GM21717 (cell line): Measurements from ENCODE around the gene RAB40C.
"Not testable (repeated sequence)": the region's sequence is repeated elsewhere in the genome, so short reads cannot be mapped to it uniquely, and the experiment has no call there.

ENCODE experiments used
- ATAC-seq: cut with Tn5 transposase; IDR thresholded peaks from one replicate; pipeline ENCODE4 v1.9.1; 2021; ENCODE audit warnings: mild to moderate bottlenecking, moderate library complexity; ENCODE audit not compliant: unreplicated experiment

The RAB40C gene

DNA sequence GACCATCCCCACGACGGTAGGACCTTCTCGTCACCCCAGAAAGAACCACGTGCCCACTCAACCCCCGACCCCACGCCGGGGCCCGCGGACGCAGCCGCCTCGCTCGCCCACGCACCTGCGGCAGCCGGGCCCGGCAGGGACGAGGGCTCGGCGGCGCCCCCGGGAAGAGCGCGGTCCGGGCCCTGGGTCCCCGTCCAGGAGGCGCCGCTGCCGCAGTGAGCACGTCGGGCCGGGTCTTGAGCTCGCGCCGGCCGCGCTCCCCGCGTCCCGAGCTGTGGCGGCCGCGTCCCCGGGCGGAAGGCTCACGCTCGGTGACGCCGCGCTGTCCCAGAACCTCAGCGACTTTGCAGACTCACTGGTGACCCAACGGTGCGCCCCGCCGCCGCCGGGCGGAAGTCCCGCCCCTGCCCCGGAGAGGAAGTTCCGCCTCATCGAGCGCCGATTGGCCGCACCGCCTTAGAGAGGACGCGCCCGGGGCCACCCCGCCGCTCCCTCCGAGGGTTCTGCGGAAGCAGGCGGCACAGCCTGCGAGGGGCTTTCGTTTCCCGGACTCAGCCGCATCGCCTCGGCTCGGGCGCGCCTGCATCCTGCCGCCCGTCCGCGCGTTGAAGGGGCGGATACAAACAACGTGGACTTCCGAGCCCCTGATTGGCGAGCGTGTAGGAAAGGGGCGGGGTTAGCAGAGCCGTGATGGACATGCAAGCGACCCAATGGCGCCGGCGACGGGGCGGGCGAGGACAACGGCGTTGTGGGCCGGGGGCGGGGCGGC, 793 bp upstream of the RAB40C start:
- peak; percentile 67 for ATAC-seq

DNA sequence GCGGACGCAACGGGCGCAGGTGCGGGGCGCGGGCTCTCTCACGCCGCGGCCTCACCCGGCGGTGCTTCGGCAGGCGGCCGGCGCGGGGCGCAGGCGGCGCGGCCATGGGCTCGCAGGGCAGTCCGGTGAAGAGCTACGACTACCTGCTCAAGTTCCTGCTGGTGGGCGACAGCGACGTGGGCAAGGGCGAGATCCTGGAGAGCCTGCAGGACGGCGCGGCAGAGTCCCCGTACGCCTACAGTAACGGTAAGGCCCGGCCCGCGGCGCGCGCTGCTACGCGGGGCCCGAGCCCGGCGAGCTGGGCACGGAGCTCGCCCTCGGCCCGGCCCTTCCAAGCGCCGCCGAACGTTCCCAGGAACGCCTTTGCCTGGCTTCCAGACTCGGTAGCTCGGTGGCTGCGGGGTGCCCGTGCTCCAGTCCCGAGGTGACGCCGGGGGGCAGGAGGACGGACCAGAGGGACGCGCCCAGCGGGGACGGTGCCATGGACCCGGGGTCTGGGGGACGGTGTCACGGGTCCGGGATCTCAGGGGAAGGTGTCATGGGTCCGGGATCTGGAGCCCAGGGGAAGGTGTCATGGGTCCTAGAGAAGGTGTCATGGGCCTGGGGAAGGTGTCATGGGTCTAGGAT, 435 bp downstream of the RAB40C start:
- no peak for ATAC-seq

DNA sequence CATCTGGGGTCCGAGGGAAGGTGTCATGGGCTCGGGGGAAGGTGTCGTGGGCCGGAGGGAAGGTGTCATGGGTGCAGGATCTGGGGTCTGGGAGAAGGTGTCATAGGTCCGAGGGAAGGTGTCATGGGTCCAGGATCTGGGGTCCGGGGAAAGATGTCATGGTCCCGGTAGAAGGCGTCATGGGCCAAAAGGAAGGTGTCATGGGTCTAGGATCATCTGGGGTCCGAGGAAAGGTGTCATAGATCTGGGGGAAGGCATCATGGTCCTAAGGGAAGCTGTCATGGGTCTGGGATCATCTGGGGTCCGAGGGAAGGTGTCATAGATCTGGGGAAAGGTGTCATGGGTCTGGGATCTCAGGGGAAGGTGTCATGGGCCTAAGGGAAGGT, 942 bp downstream of the RAB40C start:
- ATAC-seq: no peak

DNA sequence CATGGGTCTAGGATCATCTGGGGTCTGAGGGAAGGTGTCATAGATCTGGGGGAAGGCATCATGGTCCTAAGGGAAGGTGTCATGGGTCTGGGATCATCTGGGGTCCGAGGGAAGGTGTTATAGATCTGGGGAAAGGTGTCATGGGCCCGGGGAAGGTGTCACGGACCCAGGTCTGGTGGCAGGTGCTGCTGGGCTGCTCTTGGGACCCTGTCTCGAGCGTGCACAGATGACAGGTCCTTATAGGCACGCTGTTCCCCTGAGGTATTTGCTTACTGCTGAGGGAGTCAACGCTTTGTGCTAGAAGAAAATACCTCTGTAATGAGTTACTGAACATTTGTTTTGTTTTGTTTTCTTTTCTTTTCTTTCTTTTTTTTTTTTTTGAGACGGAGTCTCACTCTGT, 1.4 kb downstream of the RAB40C start:
- ATAC-seq: no peak

DNA sequence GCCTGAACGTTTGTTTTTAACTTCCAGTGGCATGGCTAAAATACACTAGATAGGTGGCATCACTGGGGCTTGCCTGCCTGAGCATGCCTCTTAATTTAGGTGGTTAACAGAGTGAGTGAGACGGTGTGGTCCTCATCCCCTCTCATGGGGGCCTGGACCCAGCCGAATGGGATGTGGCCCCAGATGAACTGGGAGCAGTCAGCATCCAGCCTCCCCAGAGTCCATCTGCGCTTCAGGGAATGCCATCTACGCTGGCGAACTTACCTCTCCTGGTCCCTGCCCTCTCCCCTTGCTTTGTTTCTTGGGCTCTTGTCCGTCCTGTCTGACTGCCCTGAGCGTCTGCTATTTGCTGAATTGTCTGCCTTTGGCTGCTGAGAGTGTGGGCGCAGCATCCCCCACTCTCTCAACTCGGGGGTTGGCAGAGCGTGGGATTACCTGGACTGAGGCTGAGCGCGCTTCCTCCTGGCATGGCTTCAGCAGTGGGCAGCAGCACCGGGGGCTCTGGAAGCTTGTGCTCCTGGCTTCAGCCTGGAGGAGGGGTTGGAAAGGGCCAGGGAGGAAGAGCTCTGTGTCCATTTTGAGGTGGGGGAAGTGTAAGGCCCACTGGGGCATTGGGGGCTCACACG, 2.1 kb downstream of the RAB40C start:
- ATAC-seq: no peak

DNA sequence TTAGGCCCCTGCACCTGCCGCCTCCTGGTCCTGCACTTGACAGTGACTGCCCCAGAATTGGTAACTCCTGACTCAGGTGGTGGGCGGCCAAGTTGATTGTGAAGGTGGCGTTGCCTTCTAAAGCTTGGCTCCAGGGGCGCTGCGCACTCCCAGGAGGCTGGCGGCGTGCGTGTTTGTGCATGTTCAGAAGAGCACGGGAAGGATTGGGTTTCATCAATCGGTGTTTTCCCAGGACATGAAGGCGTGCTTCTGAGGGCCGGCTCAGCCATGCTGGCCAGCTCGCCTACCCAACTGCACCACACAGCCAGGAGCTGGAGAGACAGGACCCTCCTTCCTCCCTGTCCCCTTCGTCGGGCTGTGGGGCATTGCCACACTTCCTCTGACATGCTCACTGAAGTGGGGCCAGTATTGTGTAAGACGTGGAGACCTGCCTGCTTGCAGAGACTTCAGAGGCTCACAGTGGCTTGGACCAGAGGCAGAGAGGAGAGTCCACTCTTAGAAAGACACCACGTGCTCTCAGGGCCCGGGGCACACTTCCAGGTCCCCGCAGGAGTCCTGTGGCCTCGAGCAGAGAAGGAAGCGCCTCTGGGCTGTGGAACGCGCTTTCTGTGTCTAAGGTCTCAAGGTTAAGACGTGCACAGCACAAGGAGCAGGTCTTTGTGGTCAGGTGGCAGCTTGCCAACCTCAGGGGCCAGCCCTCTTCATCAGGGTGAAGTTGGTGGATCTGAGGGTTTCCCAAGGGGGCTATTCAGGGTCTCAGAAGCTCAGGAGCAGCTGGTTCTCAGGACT, 2.8 kb downstream of the RAB40C start:
- no peak for ATAC-seq

DNA sequence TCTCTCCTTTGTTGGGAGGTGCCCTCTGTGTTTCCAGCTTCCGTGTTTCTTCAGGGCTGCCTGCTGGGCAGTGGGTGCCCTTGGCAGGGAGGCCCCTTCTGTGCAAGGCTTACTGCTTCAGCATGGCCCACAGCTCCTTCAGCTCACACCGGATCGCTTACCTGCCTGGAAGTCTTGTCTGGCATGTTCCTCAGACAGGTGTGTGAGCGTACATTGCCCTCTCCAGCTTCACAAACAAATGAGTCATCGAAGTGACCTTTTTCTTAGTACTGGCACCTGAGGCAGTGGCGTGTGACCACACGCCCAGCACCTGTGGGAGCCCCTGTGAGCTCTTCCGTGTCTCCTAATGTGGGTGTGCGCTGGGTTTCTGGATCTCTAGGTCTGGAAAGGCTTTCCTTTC, 3.5 kb downstream of the RAB40C start:
- ATAC-seq: no peak

DNA sequence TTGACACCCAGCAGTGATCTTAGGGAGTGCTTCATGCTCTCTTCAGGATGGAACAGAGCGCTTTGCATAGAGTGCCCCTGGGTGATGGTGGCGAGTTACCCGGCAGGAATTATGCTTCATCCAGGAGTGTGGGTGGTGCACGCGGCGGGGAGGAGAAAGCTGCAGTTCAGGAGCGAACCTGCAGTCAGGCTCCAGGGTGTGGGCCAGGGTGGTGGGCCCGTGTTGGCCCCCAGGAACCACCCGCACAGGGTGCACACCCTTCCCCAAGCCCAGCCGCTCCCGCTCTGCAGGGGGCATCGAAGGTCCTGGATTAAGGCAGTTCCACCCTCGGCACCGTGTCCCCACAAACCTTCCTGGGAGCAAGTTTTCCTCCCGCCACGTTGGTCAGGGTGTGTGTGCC, 3.9 kb downstream of the RAB40C start:
- no peak for ATAC-seq

DNA sequence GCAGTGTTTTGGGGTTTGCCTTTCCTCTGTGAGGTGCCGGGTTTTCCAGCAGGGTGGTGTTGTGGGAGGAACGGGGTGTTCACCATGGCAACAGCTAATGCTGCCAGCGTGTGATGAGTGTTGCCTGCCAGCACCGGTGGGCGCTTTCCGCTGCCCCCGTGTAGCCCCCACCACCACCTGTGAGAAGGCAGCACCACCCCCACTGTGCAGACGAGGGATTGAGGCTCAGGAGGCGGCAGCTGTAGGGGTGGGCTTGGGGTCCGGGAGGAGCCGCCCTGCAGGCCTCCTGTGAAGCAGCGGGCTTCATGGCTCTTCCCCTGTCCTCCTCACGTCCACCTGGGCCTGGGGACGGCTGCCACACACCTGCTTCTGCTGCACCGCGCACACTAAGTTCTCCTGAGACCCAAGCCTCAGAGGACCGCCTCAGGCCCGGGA, 5.2 kb downstream of the RAB40C start:
- ATAC-seq: no peak

DNA sequence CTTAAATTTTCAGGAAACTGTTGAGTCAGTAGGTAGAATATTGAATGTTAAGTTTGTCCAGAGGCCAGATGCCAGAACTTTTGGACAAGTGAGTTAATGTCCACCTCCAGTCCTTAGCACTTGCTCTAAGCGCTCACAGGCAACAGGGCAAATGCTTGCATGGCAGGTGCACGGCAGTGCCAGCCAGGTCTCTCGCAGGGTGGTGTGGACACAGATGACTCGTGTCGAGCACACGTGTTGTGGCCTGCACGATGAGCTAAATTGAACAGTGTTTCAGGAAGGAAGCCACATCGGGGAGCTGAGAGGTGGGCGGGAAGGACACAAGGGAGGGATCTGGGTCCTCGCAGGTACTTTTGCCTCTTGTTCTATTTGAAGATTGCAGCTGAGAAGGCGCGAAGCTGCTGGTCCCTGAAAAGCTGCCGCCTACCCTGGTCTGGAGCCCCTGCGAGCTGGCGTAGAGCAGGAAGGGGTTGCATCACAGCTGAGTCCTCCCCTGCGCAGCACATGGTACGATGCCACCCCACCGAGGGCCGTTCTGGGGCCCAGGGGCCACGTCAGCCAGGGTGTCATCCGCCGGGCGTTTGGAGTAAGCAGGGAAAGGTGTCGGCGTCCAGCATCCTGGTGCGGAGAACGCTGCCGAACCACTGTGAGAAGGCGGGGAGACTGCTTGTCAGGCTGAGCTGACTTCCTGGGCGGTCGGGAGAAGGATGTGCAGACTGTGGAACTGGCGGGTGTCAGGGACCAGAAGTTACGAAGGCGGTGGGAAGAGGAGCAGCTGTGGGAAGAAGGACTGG, 6.3 kb downstream of the RAB40C start:
- ATAC-seq: no peak

DNA sequence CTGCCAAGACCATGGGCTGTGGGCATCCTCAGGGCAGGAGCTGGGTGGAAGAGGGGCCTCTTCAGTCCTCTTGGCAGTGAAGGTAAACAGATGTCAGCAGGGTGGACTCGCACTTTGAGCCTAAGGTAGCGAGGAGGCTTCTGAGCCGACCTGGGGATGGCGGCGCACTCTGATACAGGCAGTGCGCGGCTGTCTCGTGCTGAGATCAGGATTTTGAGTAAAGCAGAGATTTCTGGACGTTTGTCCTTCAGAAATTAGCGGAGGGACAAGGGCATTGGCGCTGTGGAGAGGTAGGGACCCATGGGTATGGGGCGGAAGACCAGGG, 6.8 kb downstream of the RAB40C start:
- no peak for ATAC-seq

DNA sequence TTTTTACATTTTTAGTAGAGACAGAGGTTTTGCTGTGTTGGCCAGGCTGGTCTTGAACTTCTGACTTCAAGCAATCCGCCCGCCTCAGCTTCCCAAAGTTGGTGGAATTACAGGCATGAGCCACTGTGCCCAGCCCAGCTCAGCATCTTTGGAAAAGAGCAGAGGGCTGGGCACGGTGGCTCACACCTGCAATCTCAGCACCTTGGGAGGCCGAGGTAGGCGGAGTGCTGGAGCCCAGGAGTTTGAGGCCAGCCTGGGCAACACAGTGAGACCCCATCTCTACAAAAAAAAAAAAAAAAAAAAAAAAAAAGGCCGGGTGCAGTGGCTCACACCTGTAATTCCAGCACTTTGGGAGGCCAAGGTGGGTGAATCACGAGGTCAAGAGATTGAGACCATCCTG, 7.8 kb downstream of the RAB40C start:
- not testable (repeated sequence) for ATAC-seq

DNA sequence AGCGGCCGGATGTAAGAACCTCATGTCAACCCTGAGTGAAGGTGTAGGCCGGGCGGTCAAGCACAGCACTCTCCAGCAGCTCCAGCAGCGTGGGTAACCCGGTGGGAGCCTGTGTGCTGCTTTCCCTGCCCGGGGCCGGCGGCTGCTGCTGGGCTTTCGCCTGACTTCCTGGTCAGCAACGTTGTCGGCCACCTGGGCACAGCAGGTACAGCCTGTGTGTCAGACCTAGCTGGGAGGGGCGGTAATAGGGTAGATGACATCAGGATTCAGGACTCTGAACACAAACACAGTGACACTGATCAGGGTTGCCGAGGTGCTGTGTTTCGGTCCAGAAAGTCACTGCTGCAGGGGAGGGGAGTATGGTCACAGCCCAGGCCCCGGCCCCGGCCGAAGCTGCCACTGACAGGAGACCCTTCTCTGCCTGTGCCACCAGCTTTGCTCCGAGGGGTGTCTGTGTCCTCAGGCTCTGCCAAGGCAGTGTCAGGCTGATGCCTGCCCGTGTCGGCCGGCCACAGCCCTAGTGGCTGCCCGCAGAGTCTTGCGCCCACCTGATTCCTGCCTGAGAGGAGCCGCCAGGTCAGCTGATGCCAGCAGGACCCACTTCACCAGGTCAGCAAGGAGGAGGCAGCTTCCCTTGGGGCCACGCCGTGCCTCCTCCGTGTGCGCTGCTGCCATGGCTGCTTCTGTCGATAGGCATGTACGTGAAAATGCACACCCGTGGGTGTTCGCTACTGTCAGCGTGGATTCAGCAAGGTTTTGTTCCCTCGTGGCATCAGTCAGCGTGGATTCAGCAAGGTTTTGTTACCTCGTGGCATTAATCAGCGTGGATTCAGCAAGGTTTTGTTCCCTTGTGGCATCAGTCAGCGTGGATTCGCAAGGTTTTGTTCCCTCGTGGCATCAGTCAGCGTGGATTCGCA, 9.2 kb downstream of the RAB40C start:
- no peak for ATAC-seq

DNA sequence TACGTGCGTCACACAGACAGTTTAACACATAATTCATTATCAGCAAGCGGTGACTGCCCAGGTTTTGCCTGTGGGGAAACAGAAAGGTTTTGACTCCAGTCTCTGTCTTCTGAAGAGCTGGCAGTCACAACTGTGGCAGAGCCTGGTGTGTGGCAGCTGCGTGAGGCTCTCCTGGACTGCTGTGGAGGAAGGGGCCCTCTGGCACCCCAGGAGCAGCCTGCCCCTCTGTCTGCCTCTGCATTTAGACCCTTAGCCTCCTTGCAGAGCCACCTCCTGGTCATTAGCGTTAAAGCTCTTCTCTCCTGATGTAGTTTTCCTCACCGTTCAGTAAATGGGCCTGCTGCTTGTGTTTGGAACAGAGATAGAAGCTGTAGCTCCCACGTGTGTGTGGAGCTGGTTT, 10.9 kb downstream of the RAB40C start:
- ATAC-seq: no peak

DNA sequence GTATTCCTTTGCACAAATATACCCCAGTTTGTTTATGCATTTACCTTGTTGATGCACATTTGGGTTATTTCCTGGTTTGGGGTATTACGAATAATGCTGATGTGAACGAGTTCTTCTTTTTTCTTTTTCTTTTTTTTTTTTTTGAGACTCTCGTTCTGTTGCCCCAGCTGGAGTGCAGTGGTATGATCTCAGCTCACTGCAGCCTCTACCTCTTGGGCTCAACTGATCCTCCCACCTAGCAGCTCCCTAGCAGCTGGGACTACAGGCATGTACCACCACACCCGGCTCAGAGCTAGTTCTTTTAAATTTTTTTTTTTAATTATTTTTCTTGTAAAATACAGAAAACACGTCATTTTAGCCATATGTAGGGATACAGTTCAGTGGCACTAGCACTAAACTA, 14.1 kb downstream of the RAB40C start:
- no peak for ATAC-seq

DNA sequence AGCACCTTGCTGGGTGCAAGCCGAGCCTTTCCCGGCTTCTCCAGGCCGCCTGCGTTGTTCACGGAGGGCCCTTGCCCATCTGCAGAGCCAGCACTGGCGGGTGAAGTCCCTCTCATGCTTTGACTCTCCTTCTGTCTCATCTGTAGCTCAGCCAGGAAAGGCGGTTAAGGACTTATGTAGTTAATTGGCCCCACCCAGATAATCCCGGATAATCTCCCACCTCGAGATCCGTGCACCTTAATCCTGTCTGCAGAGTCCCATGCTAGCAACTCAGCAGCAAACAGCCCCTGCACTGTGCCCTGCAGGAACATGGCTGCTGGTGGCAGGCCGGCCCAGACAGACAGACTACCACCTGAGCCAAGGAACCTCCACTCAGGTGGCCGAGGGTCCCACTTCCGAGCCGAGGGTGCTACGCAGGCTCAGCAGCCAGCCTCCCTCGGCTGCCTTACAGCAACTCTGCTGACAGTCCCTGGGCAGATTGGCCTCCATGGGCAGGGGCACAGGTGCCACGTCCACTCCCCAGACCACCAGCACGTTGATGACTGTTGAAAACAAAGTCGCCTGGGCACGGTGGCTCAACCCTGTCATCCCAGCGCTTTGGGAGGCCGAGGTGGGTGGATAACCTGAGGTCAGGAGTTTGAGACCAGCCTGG, 16.9 kb downstream of the RAB40C start:
- ATAC-seq: no peak

DNA sequence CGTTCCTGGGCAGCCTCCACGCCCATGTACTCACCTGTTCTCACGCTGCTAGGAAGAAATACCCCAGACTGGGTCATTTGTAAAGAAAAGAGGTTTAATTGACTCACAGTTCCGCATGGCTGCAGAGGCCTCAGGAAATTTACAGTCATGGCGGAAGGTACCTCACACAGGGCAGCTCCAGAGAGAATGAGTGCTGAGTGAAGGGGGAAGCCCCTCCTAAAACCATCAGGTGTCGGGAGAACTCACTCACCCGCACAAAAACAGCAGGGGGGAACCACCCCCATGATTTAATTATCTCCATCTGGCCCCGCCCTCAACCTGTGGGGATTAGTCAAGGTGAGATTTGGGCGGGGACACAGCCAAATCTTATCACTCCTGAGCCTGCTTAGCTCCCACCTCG, 18.2 kb downstream of the RAB40C start:
- ATAC-seq: no peak

DNA sequence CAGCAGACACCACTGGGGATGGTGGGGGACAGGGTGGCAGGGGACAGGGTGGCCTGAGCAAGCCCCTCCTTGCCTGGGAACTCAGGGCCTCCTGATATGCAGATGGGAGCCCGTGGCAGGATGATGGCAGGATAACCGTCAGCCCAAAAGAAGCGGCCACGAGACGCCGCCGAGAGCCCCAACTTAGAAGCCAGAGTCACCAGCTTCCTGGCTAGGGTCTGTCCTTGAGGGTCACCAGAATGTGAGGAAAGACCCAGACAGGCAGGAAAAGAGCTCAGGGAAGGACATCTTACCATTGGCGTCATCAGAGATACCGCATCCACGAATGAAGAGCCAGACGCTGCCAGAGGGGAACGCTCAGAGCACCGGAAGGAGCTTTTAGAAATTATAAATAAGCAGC, 19.4 kb downstream of the RAB40C start:
- ATAC-seq: no peak

DNA sequence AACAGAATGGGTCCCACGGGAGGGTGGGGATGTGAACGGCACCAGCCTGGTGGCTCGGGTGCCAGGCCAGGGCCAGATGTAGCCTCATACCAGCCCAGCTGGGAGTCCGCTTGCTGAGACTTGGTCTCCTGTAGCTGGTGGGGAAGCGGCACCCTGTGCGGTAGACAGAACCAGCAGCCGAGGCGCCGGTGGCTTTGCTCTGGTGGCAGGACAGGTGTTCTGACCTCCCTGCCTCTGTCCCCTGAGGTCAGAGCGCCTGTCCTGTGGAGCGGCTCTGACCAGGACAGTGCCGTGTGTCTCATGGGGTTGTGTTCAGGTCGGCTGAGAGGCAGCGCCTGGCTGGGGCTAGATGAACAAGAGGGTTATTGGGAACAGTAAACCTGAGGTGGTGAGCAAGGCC, 20.1 kb downstream of the RAB40C start:
- no peak for ATAC-seq
